K562 (cell line): Measurements from ENCODE around the gene ARMCX2. TPM values are rescaled to one million over a fixed set of nuclear protein-coding genes. Genes with fewer than 3 reads are reported as not detected.

Experiments used
- BMI1 ChIP-seq: fragments of 150-350 bp; IDR thresholded peaks from 2 replicates; pipeline ENCODE4 v1.6.1; 2014; ENCODE audit warnings: low read length
- CCNT2 ChIP-seq: IDR thresholded peaks from 2 replicates; pipeline ENCODE4 v1.6.1; 2011; ENCODE audit warnings: borderline replicate concordance, low read depth, mild to moderate bottlenecking, moderate library complexity, mixed read lengths, low read length; ENCODE audit not compliant: insufficient read length; ENCODE audit errors: extremely low read depth
- CHCHD3 ChIP-seq: fragments of 250-450 bp; sonication (Bioruptor Pico); IDR thresholded peaks from 2 replicates; pipeline ENCODE4 v2.1.2; 2022; ENCODE audit warnings: mild to moderate bottlenecking
- CREB3 ChIP-seq: fragments of 450-650 bp; conservative IDR thresholded peaks from 2 replicates; pipeline ENCODE4 v1.6.1; 2016; ENCODE audit warnings: missing genetic modification characterization, low read depth, mild to moderate bottlenecking, missing compliant biosample characterization, moderate library complexity
- FOXJ2 ChIP-seq: fragments of 200-800 bp; sonication (Bioruptor generic); IDR thresholded peaks from 2 replicates; pipeline ENCODE4 v1.6.1; 2016; ENCODE audit warnings: missing genetic modification characterization, missing compliant biosample characterization
- GATAD2A ChIP-seq: fragments of 450-650 bp; IDR thresholded peaks from 2 replicates; pipeline ENCODE4 v1.6.1; 2017
- GATAD2B ChIP-seq: fragments of 450-650 bp; IDR thresholded peaks from 2 replicates; pipeline ENCODE4 v1.6.1; 2017; ENCODE audit warnings: mild to moderate bottlenecking, borderline replicate concordance
- GTF2F1 ChIP-seq: IDR thresholded peaks from 2 replicates; pipeline ENCODE4 v1.6.1; 2011; ENCODE audit warnings: low read depth, low read length, improper control_type of control experiment
- NFIC ChIP-seq: fragments of 450-650 bp; IDR thresholded peaks from 2 replicates; pipeline ENCODE4 v1.6.1; 2017; ENCODE audit warnings: mild to moderate bottlenecking, inconsistent platforms
- NRF1 ChIP-seq, 2 experiments: fragments of 450-650 bp; IDR thresholded peaks in 1 of 2; conservative IDR thresholded peaks in 1 of 2; 2 replicates each; pipeline ENCODE4 v1.6.1; 2014; ENCODE audit warnings: mild to moderate bottlenecking in 2 of 2
- PTTG1 ChIP-seq: fragments of 450-650 bp; IDR thresholded peaks from 2 replicates; pipeline ENCODE4 v1.6.1; 2016; ENCODE audit warnings: low read depth, mild to moderate bottlenecking, missing genetic modification characterization, missing compliant biosample characterization
- RREB1 ChIP-seq: fragments of 250-450 bp; sonication (Bioruptor Pico); IDR thresholded peaks from 2 replicates; pipeline ENCODE4 v1.4.0; 2020
- SMAD4 ChIP-seq: fragments of 250-450 bp; sonication (Bioruptor Pico); conservative IDR thresholded peaks from 2 replicates; pipeline ENCODE4 v1.8.0; 2021; ENCODE audit warnings: inconsistent platforms, mild to moderate bottlenecking, moderate library complexity
- TBP ChIP-seq: optimal IDR thresholded peaks from 2 replicates; pipeline ENCODE3; 2011; ENCODE audit warnings: low read depth, low read length, improper control_type of control experiment
- ZBTB12 ChIP-seq: fragments of 250-450 bp; sonication (Bioruptor Pico); IDR thresholded peaks from 2 replicates; pipeline ENCODE4 v1.4.0; 2020
- ZFP91 ChIP-seq: sonication (generic); formaldehyde crosslinking; IDR thresholded peaks from 2 replicates; pipeline ENCODE4 v1.8.0; 2022; ENCODE audit warnings: mild to moderate bottlenecking, missing genetic modification reagents
- ZNF696 ChIP-seq: fragments of 250-450 bp; sonication (Bioruptor Pico); conservative IDR thresholded peaks from 2 replicates; pipeline ENCODE4 v1.4.0; 2020; ENCODE audit warnings: mild to moderate bottlenecking, moderate library complexity
- ZNF75A ChIP-seq: fragments of 450-650 bp; formaldehyde crosslinking; IDR thresholded peaks from 2 replicates; pipeline ENCODE4 v1.4.0; 2020; ENCODE audit warnings: mild to moderate bottlenecking
- polyA plus RNA-seq, 8 experiments: library from polyadenylated mRNA; depleted of rRNA in 4 of 8; stranded (reverse) in 5 of 8; unstranded in 3 of 8; fragments of >200 nt; fragmentation: Nextera tagmentation in 2 of 8; fragmentation: Illumina TruSeq in 1 of 8; extraction: Ambion mirVana in 2 of 8; extraction: Trizol in 1 of 8; gene quantifications; 2 replicates each; pipeline versions ENCODE4 v1.2.1 to v1.2.3, GENCODE V29; 2011 to 2014; ENCODE audit warnings: inconsistent platforms in 1 of 8, missing spikeins in 1 of 8
- total RNA-seq, 7 experiments: library from RNA; depleted of rRNA in 6 of 7; stranded (reverse); fragments of >200 nt in 6 of 7; fragmentation: Illumina TruSeq in 2 of 7; extraction: Trizol in 2 of 7; gene quantifications; 2 replicates each; pipeline versions ENCODE4 v1.2.1 to v1.2.3, GENCODE V29; 2011 to 2021; ENCODE audit warnings: low replicate concordance in 1 of 7

Gene ARMCX2
- total and polyA plus RNA-seq, 9 of the 15 experiments (the other 6 are each of a cell fraction or from before 2014, with no cell fraction given), result 0.03 to 0.16 TPM; not detected in 7

GRCh38 chrX:101617211-101618191 is 42.1 kb downstream of the ARMCX2 start, which contains the start of gene ARMCX6 (continued):
- TF ChIP-seq RREB1 (no peak), ZBTB12 (CRISPR knock-in tag) (0 out of 2 replicates have a peak, but pooled peaks have one; percentile 26), GATAD2B (no peak), GATAD2A (no peak), TBP (no peak), BMI1 (no peak), SMAD4 (CRISPR knock-in tag) (no peak), CREB3 (tag) (peak; percentile 69; the same call in 1 of the 2 replicates), FOXJ2 (tag) (no peak), NRF1 (conservative IDR thresholded peaks at IDR 0.05 in 1 of 2, IDR thresholded peaks at IDR 0.05 in 1 of 2) (no peak), ZFP91 (CRISPR knock-in tag) (no peak), ZNF696 (CRISPR knock-in tag) (no peak), CHCHD3 (CRISPR knock-in tag) (no peak), GTF2F1 (no peak), ZNF75A (no peak), PTTG1 (tag) (no peak), NFIC (no peak), CCNT2 (no peak)
